Measurements from ENCODE around the gene COCH.
"Not testable (repeated sequence)": the region's sequence is repeated elsewhere in the genome, so short reads cannot be mapped to it uniquely, and the experiment has no call there.

Gene COCH

GRCh38 chr14:30875788-30876053, 1.4 kb downstream of the COCH start:
- DNase-seq: no peak

GRCh38 chr14:30876692-30877091, 2.3 kb downstream of the COCH start:
- DNase-seq: no peak

DNA sequence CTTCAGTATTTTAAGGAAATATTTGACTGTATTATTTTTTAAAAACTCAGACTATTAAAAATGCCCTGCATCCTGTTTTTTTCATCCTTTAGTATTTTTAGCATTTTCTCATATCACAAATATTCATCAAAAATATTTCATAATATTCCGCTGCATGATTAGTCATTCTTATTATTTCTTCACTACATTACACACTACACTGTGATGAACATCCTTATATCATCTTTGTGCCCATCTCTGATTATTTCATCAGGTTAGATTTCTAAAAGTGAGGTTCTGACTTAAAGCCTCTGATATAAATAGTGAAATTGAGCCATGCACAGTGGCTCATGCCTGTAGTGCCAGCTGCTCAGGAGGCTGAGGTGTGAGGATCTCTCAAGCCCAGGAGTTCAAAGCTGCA, 8.1 kb downstream of the COCH start:
- no peak for DNase-seq

DNA sequence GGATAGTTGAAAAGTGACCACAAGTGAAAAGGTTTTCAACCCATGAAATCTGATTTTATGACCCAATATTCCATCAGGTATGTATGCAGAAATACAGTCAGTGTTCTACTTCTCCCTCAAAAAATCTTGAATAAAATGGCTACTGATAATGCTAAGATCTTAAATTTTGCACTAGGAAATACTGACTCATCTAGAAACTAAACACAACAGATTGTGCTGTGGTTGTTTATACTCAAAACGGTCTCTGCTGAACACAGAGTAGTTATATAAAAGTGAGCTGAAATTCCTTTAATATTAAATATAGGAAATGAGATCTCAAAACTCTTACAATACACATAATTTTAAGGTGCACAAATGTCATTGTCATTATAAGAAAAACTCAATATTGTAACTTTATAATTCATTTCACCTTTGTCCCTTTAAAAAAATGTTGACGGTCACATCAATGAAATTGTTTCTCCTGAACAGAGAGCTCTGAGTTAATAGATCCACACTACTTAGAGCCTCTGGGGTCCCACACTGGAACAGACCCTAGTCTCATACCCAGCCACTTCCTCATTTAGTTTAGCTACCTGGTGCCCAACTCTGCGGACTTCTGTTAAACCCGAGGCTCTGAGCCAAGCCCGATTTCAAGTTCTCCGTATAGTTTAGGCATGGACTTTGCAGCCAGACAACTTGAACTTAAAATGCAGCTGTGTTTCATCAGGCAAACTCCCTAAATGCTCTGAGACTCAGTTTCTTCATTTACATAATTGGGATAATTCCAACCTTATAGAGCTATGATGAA, 9.3 kb downstream of the COCH start:
- no peak for DNase-seq

DNA sequence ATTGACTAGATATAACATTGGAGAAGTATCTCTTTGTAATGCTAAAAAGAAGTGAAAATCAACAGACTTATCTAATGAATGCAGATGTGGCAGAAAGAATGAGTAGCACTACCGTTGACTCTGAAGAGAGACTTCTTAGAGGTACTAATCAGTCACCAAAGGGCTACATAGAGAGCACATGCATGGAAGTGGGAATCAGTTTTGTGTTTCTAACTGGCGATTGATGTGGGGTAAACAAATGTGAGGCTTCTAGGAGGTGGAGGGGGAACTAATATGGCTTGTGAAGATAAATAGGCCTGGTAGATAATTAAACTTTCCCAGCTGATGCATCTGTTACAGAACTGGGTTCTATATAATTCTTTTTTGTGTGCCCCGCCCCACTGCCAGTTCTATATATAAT, 10.5 kb downstream of the COCH start:
- DNase-seq: no peak

DNA sequence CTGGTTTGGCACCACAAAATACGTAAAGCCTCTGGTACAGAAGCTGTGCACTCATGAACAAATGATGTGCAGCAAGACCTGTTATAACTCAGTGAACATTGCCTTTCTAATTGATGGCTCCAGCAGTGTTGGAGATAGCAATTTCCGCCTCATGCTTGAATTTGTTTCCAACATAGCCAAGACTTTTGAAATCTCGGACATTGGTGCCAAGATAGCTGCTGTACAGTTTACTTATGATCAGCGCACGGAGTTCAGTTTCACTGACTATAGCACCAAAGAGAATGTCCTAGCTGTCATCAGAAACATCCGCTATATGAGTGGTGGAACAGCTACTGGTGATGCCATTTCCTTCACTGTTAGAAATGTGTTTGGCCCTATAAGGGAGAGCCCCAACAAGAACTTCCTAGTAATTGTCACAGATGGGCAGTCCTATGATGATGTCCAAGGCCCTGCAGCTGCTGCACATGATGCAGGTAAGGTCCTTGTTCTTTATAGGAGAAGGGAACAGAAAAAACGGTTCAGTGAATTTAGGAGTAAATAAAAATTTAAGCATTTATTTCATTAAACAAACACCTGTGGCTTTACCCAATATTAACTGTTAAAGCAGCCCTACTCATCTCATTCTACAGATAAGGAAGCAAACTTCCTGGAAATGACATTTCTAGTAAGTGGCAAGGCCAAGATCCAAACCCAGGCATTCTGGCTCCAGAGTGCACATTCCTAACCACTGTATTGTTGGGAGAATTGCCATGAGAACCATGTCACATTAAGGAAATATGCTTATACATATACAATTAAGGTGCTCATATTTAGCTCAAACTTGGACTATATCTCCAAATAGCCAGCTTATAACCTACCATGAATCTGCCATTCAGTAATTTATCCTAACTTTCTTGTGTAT, 11.7 kb downstream of the COCH start:
- peak; percentile 24 for DNase-seq

GRCh38 chr14:30888480-30889243, 14.3 kb downstream of the COCH start:
- DNase-seq: no peak

DNA sequence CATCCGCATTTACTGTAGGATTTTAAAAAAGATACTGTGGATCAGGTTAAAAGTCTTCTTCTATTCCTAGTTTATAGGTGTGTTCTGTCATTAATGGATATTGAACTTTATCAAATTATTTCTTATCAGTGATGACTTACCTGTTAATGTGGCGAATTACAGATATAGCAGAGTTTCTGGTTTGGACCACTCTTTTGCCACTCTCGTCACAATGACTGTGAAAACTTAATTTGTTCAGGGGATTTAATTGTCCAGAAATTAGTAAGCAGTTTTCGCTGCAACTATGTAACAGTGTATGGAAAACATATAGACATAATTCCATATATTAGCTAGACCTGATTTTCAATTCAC, 14.9 kb downstream of the COCH start:
- DNase-seq: no peak

DNA sequence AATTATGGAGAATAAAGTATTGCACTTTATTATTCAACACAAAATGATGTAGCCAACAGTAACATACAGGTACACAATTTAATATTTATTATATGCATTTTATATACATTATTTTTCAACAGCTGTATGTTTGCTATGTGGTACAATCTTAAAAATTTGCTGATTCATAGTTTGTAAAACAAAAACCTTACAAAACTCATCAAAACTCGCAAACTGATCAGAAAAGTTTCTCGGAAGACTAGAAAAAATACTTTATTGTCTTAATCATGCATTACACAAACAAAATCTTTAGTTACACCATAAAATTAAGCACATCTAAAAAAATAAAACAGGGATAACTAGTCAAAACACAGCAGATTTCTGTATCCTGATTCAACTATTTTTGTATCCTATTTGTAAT, 19.5 kb downstream of the COCH start:
- no peak for DNase-seq

DNA sequence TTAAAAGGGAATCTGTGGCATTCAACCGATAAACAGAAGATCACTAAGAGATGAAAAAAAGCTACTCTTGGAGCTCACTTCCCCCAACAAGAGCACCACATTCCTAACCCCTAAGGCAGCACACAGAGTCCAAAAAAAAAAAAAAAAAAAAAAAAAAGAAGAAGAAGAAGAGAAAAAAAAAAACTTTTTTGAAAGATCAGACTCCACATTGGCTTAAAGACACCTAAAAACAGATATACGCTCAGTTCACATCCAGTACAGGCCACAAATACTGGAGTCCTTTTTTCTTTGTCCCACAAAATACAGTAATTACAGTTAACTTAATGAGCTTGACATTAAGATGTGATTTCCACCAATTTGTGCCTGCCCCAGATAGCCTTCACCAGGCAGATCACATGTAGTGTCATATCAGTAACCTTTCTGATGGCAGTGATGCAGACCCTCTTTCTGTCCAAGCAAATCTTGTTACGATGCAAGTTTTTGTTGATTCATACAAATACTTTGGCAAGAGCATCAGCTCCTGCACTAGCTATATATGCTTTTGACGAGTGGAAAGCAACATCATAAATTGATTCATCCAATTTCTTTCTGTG, 20.7 kb downstream of the COCH start:
- DNase-seq: no peak

DNA sequence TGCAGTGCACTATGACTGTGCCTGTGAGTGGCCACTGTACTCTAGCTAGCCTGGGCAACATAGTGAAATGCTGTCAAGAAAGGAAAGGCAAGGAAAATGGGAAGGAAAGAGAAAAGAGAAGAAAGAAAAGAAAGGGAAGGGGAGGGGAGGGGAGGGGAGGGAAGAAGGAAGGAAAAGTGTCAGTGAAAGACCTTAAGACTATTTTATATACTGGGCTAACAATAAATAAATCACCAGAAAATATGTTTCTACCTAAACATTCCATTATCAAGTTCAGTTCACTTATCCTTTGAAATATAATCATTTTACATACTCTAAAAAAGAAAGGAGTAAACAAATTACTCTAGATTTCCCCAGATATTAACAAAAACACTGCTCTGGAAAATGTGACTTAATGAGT, 22.1 kb downstream of the COCH start:
- no peak for DNase-seq

DNA sequence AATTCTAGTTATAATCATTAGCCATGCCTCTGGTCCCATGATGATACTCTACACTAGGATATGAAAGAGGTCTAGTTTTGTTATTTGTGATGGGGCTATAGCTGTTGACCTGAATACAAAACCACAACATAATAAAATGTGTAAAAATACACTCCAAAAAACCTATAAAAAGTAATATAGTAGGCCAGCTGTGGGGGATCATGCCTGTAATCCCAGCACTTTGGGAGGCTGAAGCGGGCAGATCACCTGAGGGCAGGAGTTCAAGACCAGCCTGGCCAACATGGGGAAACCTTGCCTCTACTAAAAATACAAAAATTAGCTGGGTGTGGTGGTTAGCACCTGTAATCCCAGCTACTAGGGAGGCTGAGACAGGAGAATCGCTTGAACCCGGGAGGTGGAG, 22.8 kb downstream of the COCH start:
- not testable (repeated sequence) for DNase-seq

- no peak for DNase-seq
Measured at GRCh38 chr14:30903285-30904124, 29.1 kb downstream of the COCH start.

DNA sequence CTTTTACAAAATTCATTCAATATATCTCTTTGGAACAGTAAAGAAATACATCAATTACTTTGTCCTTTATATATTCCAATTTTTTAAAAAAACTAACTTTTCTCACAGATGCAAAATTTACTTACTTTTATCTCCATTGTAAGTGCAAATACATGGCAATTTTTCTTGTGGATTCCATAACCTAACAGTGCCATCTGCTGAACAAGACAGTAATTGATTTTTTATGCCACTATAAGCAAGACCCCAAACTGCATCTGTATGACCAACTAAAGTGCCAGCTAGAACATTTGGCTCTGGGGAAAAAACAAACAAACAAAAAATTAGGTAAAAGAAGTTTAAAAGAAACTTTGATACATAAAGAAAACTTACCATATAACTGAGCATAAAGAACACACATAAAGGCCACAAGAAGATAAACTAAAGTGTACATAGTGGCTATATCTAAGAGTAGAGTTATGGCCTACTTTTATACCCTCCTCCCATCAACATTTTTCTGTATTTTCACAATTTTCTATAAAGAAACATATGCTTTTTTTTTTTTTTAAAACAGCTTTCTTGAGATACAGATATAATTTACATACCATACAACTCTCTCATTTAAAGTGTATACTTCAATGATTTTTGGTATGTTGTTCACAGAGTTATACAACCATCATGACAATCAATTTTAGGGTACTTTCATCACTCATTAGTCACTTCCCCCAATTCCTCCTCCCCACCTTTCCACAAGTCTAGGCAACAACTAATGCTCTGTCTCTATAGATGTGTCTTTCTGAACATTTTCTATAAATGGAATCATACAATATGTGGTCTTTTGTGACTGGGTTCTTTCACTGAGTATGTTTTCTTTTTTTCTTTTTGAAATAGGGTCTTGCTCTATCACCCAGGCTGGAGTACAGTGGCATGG, 32.6 kb downstream of the COCH start:
- DNase-seq: peak; percentile 18

- no peak for DNase-seq
Measured at GRCh38 chr14:30907659-30908057, 33.3 kb downstream of the COCH start.

DNA sequence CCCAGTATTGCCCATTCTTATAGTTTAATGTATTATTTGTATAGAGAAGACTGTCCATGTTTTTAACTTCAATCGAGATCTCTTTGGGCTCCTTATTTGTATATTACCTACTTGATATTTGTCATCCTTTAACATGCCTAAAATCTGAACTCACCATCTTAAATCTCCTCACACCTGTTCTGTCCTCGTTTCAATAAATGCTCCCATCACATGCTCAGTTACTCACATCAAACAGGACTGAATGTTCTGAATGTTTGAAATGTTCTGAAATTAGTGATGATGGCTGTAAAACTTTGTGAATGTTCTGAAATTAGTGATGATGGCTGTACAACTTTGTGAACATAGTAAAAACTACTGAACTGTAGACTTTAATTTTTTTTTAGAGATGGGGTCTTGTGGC, 34.5 kb downstream of the COCH start:
- DNase-seq: no peak

- DNase-seq: no peak
Measured at GRCh38 chr14:30914812-30915211, 40.5 kb downstream of the COCH start.

GRCh38 chr14:30915596-30915995, 41.2 kb downstream of the COCH start:
- no peak for DNase-seq

- peak; percentile 12 for DNase-seq
Measured at GRCh38 chr14:30921305-30921704, 46.9 kb downstream of the COCH start.

- DNase-seq: no peak
Measured at GRCh38 chr14:30921788-30922187, 47.4 kb downstream of the COCH start.

DNA sequence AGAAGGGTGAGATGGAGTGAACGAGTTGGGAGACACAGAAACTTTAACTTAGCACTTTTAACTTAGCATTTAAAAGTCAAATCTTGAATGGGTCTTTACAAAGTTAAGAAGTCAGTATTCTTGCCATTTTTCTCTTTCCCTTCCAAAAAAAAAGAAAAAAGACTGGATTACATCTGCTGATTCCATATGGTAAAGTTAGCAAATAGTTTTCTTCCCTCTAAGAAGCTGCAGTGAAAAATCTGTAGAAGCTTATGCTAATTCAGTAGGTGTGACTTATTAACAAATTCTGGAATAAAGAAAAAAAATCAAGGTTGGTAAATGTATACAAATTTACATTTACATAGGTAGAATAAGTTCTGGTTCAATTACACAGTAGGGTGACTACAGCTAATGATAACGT, 50.9 kb downstream of the COCH start:
- no peak for DNase-seq

Measured in fibroblast of skin of scalp (primary cell).